Fibroblast of pulmonary artery (primary cell): ENCODE results near the gene PRKAG2.

Experiments
- DNase-seq: peaks from one replicate; pipeline ENCODE4 v3.0.0-alpha.2; 2010; ENCODE audit warnings: low read depth
- H3K4me3 ChIP-seq: replicated peaks from 2 replicates; pipeline ENCODE4 v1.5.1; 2011; ENCODE audit warnings: low read depth, mild to moderate bottlenecking, control low read depth, low read length, moderate library complexity
- TF ChIP-seq, protein P1 (sequence below): IDR thresholded peaks from 2 replicates; pipeline ENCODE4 v1.5.1; 2011; ENCODE audit warnings: mild to moderate bottlenecking, control low read depth, low read length, inconsistent platforms; ENCODE audit errors: missing control alignments

Gene PRKAG2

DNA sequence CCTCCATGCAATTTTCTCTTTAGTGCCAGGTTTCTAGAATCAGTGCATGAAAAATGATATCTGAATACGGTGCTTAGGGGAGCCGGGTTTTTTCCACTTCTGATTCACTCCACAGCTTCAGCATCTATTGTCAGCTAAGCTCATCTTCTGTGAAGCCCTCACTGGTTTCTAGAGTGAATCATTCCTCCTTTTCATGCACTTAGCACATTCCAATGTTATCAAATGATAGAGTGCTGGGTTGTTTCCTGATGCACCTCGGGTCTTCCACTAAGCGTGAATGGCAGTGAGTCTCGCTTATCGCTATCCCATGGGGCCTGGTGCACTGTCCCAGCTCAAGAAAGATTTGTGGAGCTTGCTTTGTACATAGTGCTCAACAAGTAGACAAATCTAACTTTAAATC lies 186.3 kb downstream of the PRKAG2 start:
- TF ChIP-seq, protein P1, sequence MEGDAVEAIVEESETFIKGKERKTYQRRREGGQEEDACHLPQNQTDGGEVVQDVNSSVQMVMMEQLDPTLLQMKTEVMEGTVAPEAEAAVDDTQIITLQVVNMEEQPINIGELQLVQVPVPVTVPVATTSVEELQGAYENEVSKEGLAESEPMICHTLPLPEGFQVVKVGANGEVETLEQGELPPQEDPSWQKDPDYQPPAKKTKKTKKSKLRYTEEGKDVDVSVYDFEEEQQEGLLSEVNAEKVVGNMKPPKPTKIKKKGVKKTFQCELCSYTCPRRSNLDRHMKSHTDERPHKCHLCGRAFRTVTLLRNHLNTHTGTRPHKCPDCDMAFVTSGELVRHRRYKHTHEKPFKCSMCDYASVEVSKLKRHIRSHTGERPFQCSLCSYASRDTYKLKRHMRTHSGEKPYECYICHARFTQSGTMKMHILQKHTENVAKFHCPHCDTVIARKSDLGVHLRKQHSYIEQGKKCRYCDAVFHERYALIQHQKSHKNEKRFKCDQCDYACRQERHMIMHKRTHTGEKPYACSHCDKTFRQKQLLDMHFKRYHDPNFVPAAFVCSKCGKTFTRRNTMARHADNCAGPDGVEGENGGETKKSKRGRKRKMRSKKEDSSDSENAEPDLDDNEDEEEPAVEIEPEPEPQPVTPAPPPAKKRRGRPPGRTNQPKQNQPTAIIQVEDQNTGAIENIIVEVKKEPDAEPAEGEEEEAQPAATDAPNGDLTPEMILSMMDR = no peak
- peak; percentile 30 for DNase-seq
- H3K4me3 ChIP-seq = no peak overlapping the region

GRCh38 chr7:151689196-151689971 lies 187.5 kb downstream of the PRKAG2 start:
- H3K4me3 ChIP-seq = no peak overlapping the region
- TF ChIP-seq, protein P1 = no peak
- no peak for DNase-seq

GRCh38 chr7:151688236-151688780 lies 188.6 kb downstream of the PRKAG2 start:
- no peak for DNase-seq
- H3K4me3 ChIP-seq = no peak overlapping the region
- TF ChIP-seq, protein P1 = no peak

GRCh38 chr7:151687523-151688235 lies 189.2 kb downstream of the PRKAG2 start:
- DNase-seq = peak; percentile 96
- TF ChIP-seq, protein P1 = no peak
- H3K4me3 ChIP-seq = no peak overlapping the region

GRCh38 chr7:151686826-151687225 lies 190.1 kb downstream of the PRKAG2 start:
- no peak overlapping the region for H3K4me3 ChIP-seq
- TF ChIP-seq, protein P1 = no peak
- peak; percentile 43 for DNase-seq

DNA sequence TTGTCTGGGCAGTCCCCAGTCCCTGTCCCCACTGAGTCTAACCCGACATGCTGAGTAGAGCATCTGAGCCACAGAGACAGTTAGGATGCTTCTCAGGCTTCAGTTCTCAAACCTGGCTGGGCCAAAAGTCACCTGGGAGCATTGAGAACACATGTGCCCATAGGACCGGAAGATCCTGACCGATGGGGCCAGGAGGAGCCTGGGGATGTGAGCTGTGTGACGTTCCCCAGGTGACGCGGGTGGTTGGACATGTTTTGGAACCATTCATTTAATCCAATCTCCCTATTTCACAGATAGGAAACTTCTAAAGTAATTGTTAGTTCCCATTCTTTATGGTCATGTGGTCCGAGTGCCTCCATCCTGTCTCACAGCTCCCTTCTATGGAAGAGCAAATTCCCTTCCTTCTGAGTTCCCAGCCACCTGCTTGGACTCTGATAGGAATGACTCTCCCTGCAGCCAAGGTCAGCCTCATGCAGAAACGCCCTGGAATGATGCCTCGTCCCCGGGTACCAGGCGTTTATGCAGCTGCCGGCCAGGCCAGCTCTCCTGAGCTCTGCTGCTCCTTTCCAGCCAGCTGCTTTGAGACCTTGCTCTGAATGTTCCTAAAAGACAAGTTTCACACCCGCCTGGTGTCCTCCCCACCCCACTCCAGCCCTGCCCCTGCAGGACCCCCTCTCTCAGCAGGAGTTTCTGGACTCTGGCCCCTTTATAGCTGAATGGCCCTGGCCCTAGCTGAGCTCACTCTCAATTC lies 190.7 kb downstream of the PRKAG2 start:
- no peak overlapping the region for H3K4me3 ChIP-seq
- DNase-seq = no peak

More for the DNA sequence above, 190.7 kb downstream of the PRKAG2 start:
- TF ChIP-seq, protein P1 = no peak
